HEK293T (cell line): ENCODE measurements around the gene STOML3.

Source experiments
- CTCF ChIA-PET: fragments of 350-600 bp; formaldehyde crosslinking; extraction: SDS; loops from one replicate; lab custom pipeline; 2021; ENCODE audit warnings: antibody characterized with exemption, inconsistent platforms; lab: Yijun Ruan, JAX
- POLR2A ChIA-PET: fragments of 350-600 bp; formaldehyde crosslinking; extraction: SDS; loops from one replicate; lab custom pipeline; 2020; ENCODE audit warnings: antibody characterized with exemption, inconsistent platforms; lab: Yijun Ruan, JAX
- DNase-seq: peaks from one replicate; pipeline ENCODE4 v3.0.0; 2012; ENCODE audit warnings: mixed read lengths; ENCODE audit errors: extremely low spot score
- ARNT ChIP-seq: fragments of 450-650 bp; IDR thresholded peaks from 2 replicates; pipeline ENCODE4 v1.6.1; 2017; ENCODE audit warnings: mild to moderate bottlenecking
- BHLHE40 ChIP-seq: fragments of 450-650 bp; IDR thresholded peaks from 2 replicates; pipeline ENCODE4 v1.6.1; 2016; ENCODE audit warnings: mild to moderate bottlenecking, moderate library complexity, borderline replicate concordance
- CTBP1 ChIP-seq: fragments of 450-650 bp; IDR thresholded peaks from 2 replicates; pipeline ENCODE4 v1.6.1; 2016; ENCODE audit warnings: borderline replicate concordance
- ELF4 ChIP-seq: fragments of 450-650 bp; IDR thresholded peaks from 2 replicates; pipeline ENCODE4 v1.6.1; 2017; ENCODE audit warnings: antibody characterized with exemption
- FOXA1 ChIP-seq: fragments of 450-650 bp; IDR thresholded peaks from 2 replicates; pipeline ENCODE4 v1.6.1; 2016; ENCODE audit warnings: mild to moderate bottlenecking
- FOXK2 ChIP-seq: fragments of 450-650 bp; IDR thresholded peaks from 2 replicates; pipeline ENCODE4 v1.6.1; 2016; ENCODE audit warnings: mild to moderate bottlenecking
- FOXM1 ChIP-seq: fragments of 450-650 bp; IDR thresholded peaks from 2 replicates; pipeline ENCODE4 v1.6.1; 2017; ENCODE audit warnings: mild to moderate bottlenecking, borderline replicate concordance
- HDGF ChIP-seq: fragments of 450-650 bp; IDR thresholded peaks from 2 replicates; pipeline ENCODE4 v1.6.1; 2017; ENCODE audit warnings: antibody characterized with exemption, borderline replicate concordance
- LEF1 ChIP-seq: fragments of 450-650 bp; IDR thresholded peaks from 2 replicates; pipeline ENCODE4 v1.6.1; 2017; ENCODE audit warnings: mild to moderate bottlenecking, borderline replicate concordance
- NFRKB ChIP-seq: fragments of 450-650 bp; IDR thresholded peaks from 2 replicates; pipeline ENCODE4 v1.6.1; 2016; ENCODE audit warnings: mild to moderate bottlenecking, moderate library complexity
- PKNOX1 ChIP-seq: fragments of 450-650 bp; IDR thresholded peaks from 2 replicates; pipeline ENCODE4 v1.6.1; 2016
- SP1 ChIP-seq: fragments of 450-650 bp; IDR thresholded peaks from 2 replicates; pipeline ENCODE4 v1.6.1; 2017
- SUZ12 ChIP-seq: fragments of 450-650 bp; IDR thresholded peaks from 2 replicates; pipeline ENCODE4 v1.6.1; 2016; ENCODE audit warnings: mild to moderate bottlenecking
- TARDBP ChIP-seq: fragments of 450-650 bp; IDR thresholded peaks from 2 replicates; pipeline ENCODE4 v1.6.1; 2016
- ZNF384 ChIP-seq: fragments of 450-650 bp; IDR thresholded peaks from 2 replicates; pipeline ENCODE4 v1.6.1; 2016

STOML3 gene

GRCh38 chr13:38957794-38958592, 32.6 kb downstream of the STOML3 start:
- ChIA-PET CTCF (no interaction called here), POLR2A (no interaction called here)
- TF ChIP-seq BHLHE40 (no peak), ZNF384 (no peak), CTBP1 (no peak), ELF4 (no peak), NFRKB (no peak), HDGF (no peak), FOXM1 (no peak)
- DNase-seq = no peak

GRCh38 chr13:38954844-38955243, 35.8 kb downstream of the STOML3 start:
- ChIA-PET CTCF (no interaction called here), POLR2A (no interaction called here)
- DNase-seq = no peak
- TF ChIP-seq SP1 (no peak), PKNOX1 (peak; percentile 91)

GRCh38 chr13:38954291-38954690, 36.3 kb downstream of the STOML3 start:
- CTCF ChIA-PET = no interaction called here

GRCh38 chr13:38952827-38953226, 37.8 kb downstream of the STOML3 start:
- ChIA-PET CTCF (no interaction called here), POLR2A (no interaction called here)
- DNase-seq = no peak
- TF ChIP-seq CTBP1 = no peak
- no peak for TF ChIP-seq FOXM1
- TF ChIP-seq SP1 = no peak
- TF ChIP-seq ARNT = no peak
- TF ChIP-seq ELF4 = no peak
- no peak for TF ChIP-seq ZNF384
- no peak for TF ChIP-seq FOXA1
- TF ChIP-seq BHLHE40 = no peak
- TF ChIP-seq TARDBP = no peak
- TF ChIP-seq SUZ12 = no peak
- no peak for TF ChIP-seq HDGF
- no peak for TF ChIP-seq LEF1
- no peak for TF ChIP-seq FOXK2
- no peak for TF ChIP-seq PKNOX1

More at GRCh38 chr13:38954291-38954690, 36.3 kb downstream of the STOML3 start:
- POLR2A ChIA-PET = no interaction called here
- TF ChIP-seq SUZ12 = no peak
- TF ChIP-seq NFRKB = no peak
- TF ChIP-seq SP1 = no peak
- no peak for TF ChIP-seq BHLHE40
- no peak for TF ChIP-seq FOXK2
- TF ChIP-seq FOXA1 = no peak
- DNase-seq = no peak

- CTCF ChIA-PET = no interaction called here
- POLR2A ChIA-PET = no interaction called here
- no peak for DNase-seq
- TF ChIP-seq FOXM1 = no peak
- no peak for TF ChIP-seq ELF4
- no peak for TF ChIP-seq ARNT
- TF ChIP-seq PKNOX1 = no peak
Observed at GRCh38 chr13:38951525-38952313, 38.9 kb downstream of the STOML3 start.

- no peak for TF ChIP-seq FOXK2
- DNase-seq = no peak
- CTCF ChIA-PET = no interaction called here
- POLR2A ChIA-PET = no interaction called here
Observed at GRCh38 chr13:38950987-38951386, 39.6 kb downstream of the STOML3 start.

- TF ChIP-seq CTBP1 (no peak), ARNT (no peak), ELF4 (no peak), FOXA1 (no peak), BHLHE40 (no peak), ZNF384 (no peak), FOXM1 (no peak), TARDBP (no peak)
- ChIA-PET CTCF (no interaction called here), POLR2A (no interaction called here)
- no peak for DNase-seq
Observed at GRCh38 chr13:38947054-38947453, 43.6 kb downstream of the STOML3 start.
